22Rv1 (cell line): Measurements from ENCODE around the gene NEURL1B.

ENCODE experiments used
- H3K27ac ChIP-seq: fragments of 450-650 bp; 2 replicates; pipeline ENCODE4 v1.5.1; 2017
- ZFX ChIP-seq: fragments of 450-650 bp; IDR thresholded peaks from 2 replicates; pipeline ENCODE4 v1.6.1; 2017; ENCODE audit warnings: antibody characterized with exemption, borderline replicate concordance
- TF ChIP-seq, protein P1 (sequence below): fragments of 450-650 bp; IDR thresholded peaks from 2 replicates; pipeline ENCODE4 v1.5.1; 2017; ENCODE audit warnings: mild to moderate bottlenecking

Gene NEURL1B

DNA sequence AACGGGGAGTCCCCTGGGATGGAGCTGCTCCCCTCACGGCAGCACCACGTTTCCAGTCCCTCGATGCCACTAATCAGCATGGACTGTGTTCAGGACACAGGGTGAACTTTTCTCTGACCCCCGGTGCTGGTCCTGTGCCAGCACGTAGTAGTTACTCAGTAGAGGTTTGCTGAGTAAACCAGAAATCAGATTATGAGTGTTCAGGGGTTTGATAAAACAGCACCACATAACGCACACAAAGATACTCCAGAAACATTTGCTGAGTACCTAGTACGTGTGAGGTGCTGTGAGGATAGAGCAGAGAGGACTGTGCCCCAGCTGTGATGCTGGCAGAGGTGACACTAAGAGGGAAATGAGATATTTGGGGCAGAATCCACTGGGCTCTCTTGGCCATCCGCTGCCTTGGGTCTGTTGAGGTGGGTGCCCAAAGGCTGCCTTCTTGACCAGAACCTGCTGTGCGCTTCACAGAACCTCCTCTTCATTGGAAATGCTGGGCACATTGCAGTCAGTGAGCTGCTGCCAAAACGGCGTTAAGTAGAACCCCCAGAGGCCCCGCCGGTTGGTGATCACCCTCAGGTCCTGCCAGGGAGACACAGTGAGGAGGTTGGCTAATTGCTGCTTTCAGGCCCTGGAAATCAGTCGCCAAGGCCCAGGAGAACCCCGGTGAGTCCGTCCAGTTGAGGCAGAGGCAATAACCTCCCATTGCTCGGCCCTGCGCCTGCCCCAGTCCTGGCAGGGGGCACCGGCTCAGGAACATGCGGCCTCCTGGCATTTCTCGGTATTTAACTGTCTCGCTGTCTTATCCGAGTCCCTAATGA, 49.4 kb downstream of the NEURL1B start:
- no peak for TF ChIP-seq ZFX
- TF ChIP-seq, protein P1, sequence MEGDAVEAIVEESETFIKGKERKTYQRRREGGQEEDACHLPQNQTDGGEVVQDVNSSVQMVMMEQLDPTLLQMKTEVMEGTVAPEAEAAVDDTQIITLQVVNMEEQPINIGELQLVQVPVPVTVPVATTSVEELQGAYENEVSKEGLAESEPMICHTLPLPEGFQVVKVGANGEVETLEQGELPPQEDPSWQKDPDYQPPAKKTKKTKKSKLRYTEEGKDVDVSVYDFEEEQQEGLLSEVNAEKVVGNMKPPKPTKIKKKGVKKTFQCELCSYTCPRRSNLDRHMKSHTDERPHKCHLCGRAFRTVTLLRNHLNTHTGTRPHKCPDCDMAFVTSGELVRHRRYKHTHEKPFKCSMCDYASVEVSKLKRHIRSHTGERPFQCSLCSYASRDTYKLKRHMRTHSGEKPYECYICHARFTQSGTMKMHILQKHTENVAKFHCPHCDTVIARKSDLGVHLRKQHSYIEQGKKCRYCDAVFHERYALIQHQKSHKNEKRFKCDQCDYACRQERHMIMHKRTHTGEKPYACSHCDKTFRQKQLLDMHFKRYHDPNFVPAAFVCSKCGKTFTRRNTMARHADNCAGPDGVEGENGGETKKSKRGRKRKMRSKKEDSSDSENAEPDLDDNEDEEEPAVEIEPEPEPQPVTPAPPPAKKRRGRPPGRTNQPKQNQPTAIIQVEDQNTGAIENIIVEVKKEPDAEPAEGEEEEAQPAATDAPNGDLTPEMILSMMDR, result no peak
- no peak overlapping the region for H3K27ac ChIP-seq

DNA sequence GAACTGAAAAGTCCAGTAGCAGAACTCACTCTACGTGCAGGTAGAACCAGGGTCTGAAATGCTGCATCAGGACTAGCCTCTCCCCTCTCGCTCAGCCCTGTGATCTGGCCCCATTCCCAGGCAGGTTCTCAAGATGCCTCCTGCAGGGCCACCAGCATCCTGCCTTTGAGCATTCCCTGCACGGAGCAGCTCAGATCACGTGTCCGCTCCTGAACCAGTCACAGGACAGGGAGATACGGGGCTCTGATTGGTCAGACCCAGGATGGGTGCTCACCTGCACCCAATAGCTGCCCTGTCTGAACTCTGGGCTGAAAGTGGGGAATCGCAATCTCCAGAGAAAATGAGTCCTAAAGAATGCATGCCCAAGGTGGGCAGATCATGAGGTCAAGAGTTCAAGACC, 50.8 kb downstream of the NEURL1B start:
- TF ChIP-seq, protein P1, result no peak
- TF ChIP-seq ZFX, result no peak
- H3K27ac ChIP-seq, result no peak overlapping the region

DNA sequence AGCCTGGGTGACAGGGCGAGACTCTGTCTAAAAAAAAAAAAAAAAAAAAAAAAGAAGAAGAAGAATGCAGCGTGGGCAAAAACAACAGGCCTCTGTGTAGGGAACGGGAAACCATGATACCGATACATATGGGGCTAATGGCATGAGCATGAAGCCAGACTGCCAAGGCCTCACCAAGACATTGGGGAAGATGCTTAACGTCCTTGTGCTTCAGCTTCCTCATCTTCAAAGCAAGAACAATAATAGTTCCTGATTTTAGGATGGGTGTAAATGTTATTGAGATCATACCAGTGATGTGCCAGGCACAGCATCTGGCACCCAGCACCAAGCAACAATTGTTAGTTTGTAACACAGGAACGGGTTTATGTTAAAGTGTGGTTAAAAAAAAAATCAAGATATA, 51.4 kb downstream of the NEURL1B start:
- TF ChIP-seq ZFX, result no peak
- TF ChIP-seq, protein P1, result no peak
- no peak overlapping the region for H3K27ac ChIP-seq

DNA sequence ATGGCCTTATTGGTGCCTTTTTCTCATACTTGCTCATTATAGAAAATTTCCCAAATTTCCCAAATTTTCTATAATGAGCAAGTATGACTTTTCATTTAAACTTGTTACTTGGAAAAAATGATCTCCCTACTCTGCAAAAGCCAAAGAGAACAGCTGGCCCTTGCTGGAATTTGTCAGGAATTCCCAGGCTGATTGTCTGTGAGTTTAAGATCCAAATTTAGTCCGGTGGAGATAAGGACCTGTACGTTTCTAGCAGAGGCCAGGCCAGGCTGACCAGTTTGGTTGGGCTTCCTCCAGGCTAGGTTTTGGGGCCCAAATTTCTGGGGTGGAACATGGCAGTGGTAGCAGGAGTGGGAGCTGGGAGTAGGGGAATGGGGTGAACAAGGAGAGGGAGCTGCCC, 51.9 kb downstream of the NEURL1B start:
- no peak overlapping the region for H3K27ac ChIP-seq
- no peak for TF ChIP-seq ZFX
- TF ChIP-seq, protein P1, result no peak

- TF ChIP-seq ZFX, result no peak
- TF ChIP-seq, protein P1, result no peak
- H3K27ac ChIP-seq, result no peak overlapping the region
Observed at GRCh38 chr5:172694061-172694460, 53.0 kb downstream of the NEURL1B start.

DNA sequence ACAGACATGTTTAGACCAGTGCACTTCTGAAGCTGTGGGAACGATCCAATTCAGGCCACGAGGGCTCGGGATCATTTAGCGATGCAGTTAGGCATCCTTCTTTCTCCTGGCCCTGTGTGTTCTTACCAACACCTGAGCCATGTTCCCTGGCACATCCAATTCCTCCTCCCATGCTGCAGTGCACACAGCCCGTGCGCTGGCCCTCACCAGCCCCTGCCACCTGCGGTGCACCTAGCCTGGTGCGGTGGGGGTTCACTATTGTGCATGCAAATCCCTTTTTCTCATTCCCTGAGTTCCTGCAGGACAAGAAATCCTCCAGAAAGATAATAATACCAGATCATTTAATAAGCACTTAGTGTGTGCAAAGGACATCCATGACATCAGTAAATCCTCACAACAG, 53.5 kb downstream of the NEURL1B start:
- H3K27ac ChIP-seq, result no peak overlapping the region
- no peak for TF ChIP-seq ZFX
- TF ChIP-seq, protein P1, result no peak

GRCh38 chr5:172695232-172696054, 54.4 kb downstream of the NEURL1B start:
- H3K27ac ChIP-seq, result no peak overlapping the region
- no peak for TF ChIP-seq ZFX
- TF ChIP-seq, protein P1, result no peak
